ENCODE data around the gene C9. TPM values are rescaled to one million over a fixed set of nuclear protein-coding genes. Genes with fewer than 3 reads are reported as not detected.
A peak's percentile ranks its signal among the peaks of the same experiment; 100 is the strongest.

The C9 gene
- total RNA-seq = not detected

GRCh38 chr5:39364367-39364766 lies at the start of gene C9:
Gene C9 (minus strand): TSS chr5:39364495. CDS start chr5:39364464, 31 bp downstream.
- 76% methylated on average over 6 of the region's 6 CpGs; no CpG with 5 or more reads in 1 of the 2 donors for WGBS, 2 donors (ENCODE audit: low coverage in 1 of 2)
- no peaks in the 10 kb centered on the region for H3K27me3 ChIP-seq
- in situ Hi-C loops (cut with MboI; ENCODE audit: low pct_ligation_motif_present in 1 of 4, low pct_unique_long_range_greater_than_20kb in 1 of 4, low sequenced_read_pairs in 3 of 4) = no loop called here
- DNase-seq = no peak
- no peak within 1 kb of the TSS for H3K27ac ChIP-seq
- no peaks in the 10 kb centered on the region for H3K36me3 ChIP-seq
- no peaks in the 10 kb centered on the region for H3K4me1 ChIP-seq
- intact Hi-C loops (cut with DNase I; ENCODE audit: low total_unique reads) = no loop called here
- H3K9me3 ChIP-seq = no peaks in the 10 kb centered on the region
- no peak within 1 kb of the TSS for H3K4me3 ChIP-seq
- TF ChIP-seq POLR2AphosphoS5 (IDR thresholded peaks at IDR 0.05) (no peak), CTCF (IDR thresholded peaks at IDR 0.05) (no peak), POLR2A (IDR thresholded peaks at IDR 0.05) (no peak), EP300 (IDR thresholded peaks at IDR 0.05; ENCODE audit: low read depth) (no peak)

DNA sequence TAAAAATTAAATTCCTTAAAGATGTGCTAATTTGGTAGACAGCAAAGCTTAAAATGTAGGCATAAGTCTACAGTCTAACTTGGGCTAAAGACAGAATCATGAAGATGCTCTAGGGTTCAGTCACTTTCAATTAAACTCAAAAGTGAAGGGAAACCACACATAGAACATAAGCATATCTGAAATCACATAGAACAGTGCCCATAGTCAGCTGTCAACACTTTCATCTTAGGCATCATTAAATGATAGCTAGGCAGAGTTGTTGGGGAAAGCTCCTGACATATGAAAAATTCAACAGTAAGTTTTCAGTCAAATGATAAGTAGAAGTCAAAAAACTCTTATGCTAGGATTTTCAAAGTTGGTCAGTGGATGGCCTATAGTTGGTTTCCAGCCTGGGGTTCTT lies 49.5 kb upstream of the C9 start:
- H3K27me3 ChIP-seq = no peaks in the 10 kb centered on the region
- TF ChIP-seq EP300 (IDR thresholded peaks at IDR 0.05; ENCODE audit: low read depth) (no peak), POLR2A (IDR thresholded peaks at IDR 0.05) (no peak), POLR2AphosphoS5 (IDR thresholded peaks at IDR 0.05) (no peak), CTCF (IDR thresholded peaks at IDR 0.05) (no peak)
- no peak overlapping the region for H3K27ac ChIP-seq
- in situ Hi-C loops (cut with MboI; ENCODE audit: low pct_ligation_motif_present in 1 of 4, low pct_unique_long_range_greater_than_20kb in 1 of 4, low sequenced_read_pairs in 3 of 4) (no loop called here), intact Hi-C loops (cut with DNase I; ENCODE audit: low total_unique reads) (no loop called here)
- H3K4me1 ChIP-seq = peaks cover 0 to 56% (median 12%) of the 10 kb centered on the region in 4 donors
- no peaks in the 10 kb centered on the region for H3K36me3 ChIP-seq
- no peaks in the 10 kb centered on the region for H3K9me3 ChIP-seq
- no peak for DNase-seq
- H3K4me3 ChIP-seq = no peak overlapping the region

- Histone ChIP-seq H3K4me1 (peaks cover 0 to 65% (median 13%) of the 10 kb centered on the region in 4 donors), H3K4me3 (no peak overlapping the region), H3K9me3 (no peaks in the 10 kb centered on the region), H3K27me3 (no peaks in the 10 kb centered on the region), H3K36me3 (no peaks in the 10 kb centered on the region), H3K27ac (no peak overlapping the region)
- intact Hi-C loops (cut with DNase I; ENCODE audit: low total_unique reads) = no loop called here
- no peak for TF ChIP-seq EP300 (IDR thresholded peaks at IDR 0.05; ENCODE audit: low read depth)
- 60 to 73% methylated on average over 5 of the region's 5 CpGs for WGBS, 2 donors (ENCODE audit: low coverage in 1 of 2)
- in situ Hi-C loops (cut with MboI; ENCODE audit: low pct_ligation_motif_present in 1 of 4, low pct_unique_long_range_greater_than_20kb in 1 of 4, low sequenced_read_pairs in 3 of 4) = no loop called here
- DNase-seq = no peak
Observed at GRCh38 chr5:39412721-39413394, 48.6 kb upstream of the C9 start.

DNA sequence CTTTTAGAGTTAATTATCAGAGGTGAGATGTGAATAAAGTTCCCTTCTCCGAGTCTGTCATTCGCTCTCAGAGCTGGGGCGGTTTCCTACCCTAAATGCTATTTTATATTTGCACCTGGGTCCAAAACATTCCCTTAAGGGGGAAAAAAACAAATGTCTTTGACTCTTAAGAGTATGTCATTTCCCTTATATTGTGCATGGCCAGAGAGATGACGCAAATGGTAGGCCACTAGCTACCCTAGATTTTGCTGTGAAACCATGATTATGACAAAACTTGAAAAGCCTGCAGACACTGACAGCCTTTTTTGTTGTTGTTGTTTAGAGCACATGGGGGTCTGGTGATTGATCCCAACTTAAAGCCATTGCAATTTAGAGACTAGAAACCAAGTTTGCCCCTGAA lies 47.7 kb upstream of the C9 start:
- Histone ChIP-seq H3K27ac (peak overlapping the region in 3 of 4 donors; percentile 20 to 40 (median 37)), H3K27me3 (no peaks in the 10 kb centered on the region)
- in situ Hi-C loops (cut with MboI; ENCODE audit: low pct_ligation_motif_present in 1 of 4, low pct_unique_long_range_greater_than_20kb in 1 of 4, low sequenced_read_pairs in 3 of 4) = no loop called here

More for the DNA sequence above, 47.7 kb upstream of the C9 start:
- Histone ChIP-seq H3K4me1 (peaks cover 0 to 68% (median 14%) of the 10 kb centered on the region in 4 donors), H3K4me3 (no peak overlapping the region), H3K9me3 (no peaks in the 10 kb centered on the region), H3K36me3 (no peaks in the 10 kb centered on the region)
- no peak for DNase-seq
- WGBS, 2 donors (ENCODE audit: low coverage in 1 of 2) = 69 to 92% methylated on average over 3 to 4 of the region's 4 CpGs
- intact Hi-C loops (cut with DNase I; ENCODE audit: low total_unique reads) = no loop called here
- no peak for TF ChIP-seq POLR2AphosphoS5 (IDR thresholded peaks at IDR 0.05)
- TF ChIP-seq EP300 (IDR thresholded peaks at IDR 0.05; ENCODE audit: low read depth) = no peak
- TF ChIP-seq CTCF (IDR thresholded peaks at IDR 0.05) = no peak
- TF ChIP-seq POLR2A (IDR thresholded peaks at IDR 0.05) = no peak

All from transverse colon (tissue), 4 donors.